HG02763 (cell line): ENCODE measurements around the gene WASF1.

ENCODE experiments used
- ATAC-seq: cut with Tn5 transposase; IDR thresholded peaks from one replicate; pipeline ENCODE4 v1.9.1; 2021; ENCODE audit warnings: mild to moderate bottlenecking, moderate library complexity; ENCODE audit not compliant: unreplicated experiment

Gene WASF1

DNA sequence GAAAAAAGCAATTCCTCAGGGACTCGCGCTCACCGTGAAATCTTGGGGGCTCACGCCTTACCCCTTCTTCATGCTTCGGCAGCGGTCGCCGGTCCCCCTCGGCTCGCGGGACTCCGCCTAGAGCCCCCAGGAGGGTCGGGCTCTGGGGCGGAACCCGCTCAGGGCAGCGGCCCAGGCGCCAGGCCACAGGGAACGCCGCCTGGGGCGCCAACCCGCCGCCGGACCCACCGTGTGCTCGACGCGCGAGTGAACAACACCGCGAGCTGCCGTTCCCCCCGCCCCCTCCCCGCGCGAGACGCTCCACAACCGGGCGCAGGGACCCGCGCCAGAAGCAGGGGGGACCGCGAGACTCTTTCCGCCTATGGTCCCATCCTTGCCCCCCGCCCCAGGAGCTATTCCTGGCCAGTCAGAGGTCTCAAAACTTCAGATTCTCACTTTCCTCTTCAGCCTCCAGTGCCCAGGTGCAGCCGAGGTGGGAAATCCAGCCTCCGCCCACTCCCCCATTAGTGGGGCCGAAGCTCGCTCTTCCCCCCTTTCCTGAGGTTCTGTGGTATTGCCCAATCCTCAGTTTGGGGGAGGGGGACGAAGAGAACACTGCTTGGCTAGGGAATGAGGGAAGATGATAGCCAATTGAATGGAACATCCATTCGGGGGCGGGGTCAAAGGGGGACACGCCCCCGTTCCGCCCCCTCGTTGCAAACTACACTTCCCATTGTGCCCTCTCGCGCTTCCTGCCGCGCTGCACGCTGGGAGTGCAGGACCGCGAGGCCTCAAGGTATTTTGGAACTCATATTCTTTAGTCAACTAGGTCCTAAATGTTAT is at the start of gene WASF1:
Gene WASF1 (minus strand): TSS at position 265 of the 822 bp plus-strand sequence. CDS start 52,069 bp downstream, outside the sequence.
- ATAC-seq = peak; percentile 89

DNA sequence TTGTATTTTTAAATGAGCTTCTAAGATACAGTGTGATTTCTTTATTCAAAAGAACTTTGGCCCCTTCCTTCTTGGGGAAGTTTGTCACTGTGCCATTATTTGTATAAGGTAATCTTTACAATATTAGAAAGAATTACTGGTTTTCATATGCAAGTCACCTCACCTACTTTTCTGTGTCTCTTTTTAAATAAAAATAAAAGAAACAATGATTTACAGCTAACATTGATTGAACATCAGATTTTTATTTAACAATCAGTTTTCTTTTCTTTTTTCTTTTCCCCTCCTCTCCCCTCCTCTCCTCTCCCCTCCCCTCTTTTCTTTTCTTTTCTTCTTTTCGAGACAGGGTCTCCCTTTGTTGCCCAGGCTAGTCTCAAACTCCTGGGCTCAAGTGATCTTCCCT is 46.8 kb upstream of the WASF1 start:
- no peak for ATAC-seq

DNA sequence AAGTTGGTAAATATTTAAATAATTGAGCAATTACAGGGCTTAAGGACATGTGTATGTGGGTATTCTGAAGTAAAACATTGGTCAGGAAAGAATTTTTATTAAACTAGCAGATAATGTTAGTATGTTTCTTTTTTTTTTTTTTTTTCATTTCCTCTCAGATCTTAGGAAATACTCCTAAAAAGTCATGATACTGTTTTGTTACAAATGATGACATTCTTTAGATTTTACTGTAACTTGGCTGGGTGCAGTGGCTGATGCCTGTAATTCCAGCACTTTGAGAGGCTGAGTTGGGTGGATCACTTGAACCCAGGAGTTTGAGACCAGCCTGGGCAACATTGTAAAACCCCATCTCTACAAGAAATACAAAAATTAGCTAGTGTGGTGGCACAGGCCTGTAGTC is 42.3 kb upstream of the WASF1 start:
- ATAC-seq = no peak

DNA sequence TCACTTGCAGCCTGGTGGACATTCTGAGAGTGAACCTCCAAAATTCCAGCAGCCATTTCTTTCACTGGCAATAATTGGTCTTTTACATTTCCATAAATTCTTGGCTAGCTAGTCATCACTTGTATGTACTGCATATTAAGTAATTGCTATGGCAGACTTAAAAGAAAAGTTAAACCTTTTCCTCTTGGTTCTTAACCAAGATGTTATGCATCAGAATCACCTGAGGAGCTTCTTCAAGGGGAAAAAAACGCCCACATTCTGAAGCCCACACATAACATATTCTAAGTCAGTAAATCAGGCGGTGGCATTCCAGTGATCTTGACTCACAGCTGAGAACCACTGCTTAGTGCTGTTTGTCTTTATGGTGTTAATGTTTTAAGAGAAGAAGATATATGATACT is 37.8 kb upstream of the WASF1 start:
- no peak for ATAC-seq

DNA sequence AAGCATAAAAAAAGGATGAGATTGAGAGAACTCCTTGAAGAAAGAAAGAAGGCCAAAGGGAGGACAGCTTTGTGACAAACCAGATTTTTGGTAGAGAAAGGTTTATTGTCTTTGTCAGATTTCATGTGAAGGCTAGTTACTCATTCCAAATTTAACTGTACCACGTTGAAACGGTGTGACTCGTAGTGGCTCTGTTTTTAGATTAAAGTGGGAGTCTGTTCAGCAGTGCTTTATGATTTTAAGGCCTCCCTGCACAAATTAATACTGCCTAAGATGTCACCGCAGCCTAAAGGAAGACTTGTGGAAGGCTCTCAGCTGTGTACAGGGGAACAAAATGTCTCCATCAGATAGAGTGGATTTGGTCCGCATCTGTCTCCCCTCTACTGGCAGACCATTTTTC is 36.7 kb upstream of the WASF1 start:
- ATAC-seq = no peak

DNA sequence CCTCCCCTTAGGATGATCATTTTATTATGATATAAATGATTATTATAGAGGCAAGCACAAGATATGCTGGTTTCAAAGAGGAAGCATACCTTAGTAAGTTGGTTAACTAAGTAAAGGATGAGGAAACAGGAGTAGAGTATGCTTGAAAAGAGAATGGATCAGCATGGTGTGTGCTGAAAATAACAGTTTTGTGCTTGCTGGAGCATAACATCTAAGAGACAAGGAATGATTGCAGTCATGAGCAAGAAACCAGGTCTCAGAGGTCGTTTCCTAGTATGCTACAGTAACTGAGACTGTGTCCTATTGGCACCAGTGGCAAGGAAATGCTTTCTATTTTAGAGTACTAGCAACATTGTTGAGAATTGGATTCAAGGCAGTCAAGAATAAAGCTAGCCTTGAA is 34.9 kb upstream of the WASF1 start:
- no peak for ATAC-seq

DNA sequence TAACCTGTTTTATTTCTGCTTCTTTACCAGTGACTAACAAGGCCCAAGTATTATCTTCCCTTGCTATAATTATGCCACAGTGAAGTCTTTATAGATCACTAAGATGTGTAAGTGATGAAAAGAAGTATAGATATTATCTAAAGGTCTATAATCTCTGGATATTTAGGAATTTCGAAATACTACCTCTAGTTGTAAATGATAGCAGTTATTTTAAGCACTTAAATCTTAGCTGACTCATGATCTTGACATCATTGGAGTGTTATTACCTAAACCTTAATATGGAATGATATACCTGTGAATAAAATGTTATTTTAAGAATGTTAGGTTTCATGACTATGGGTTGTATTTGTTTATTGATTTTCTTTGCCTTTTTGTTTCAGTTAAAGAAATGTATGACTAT is 32.3 kb upstream of the WASF1 start:
- ATAC-seq = no peak

DNA sequence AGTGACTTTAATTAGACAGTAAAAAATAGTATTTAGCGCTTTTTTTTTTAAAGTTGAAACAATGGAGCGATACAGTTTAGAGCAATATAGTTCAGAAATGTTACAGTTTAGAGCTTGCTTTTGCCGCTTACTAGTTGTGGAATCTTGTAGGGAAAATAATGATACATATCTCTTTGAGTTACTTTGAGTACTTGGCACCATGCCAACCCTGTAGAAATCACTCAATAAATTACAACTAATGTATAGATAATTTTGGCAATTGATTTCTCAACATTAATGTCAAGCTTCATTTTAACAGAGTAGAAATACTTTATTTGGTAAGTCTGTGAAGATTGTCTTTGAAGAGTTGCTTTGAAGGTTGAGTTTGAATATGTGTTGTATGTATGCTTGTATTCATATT is 28.2 kb upstream of the WASF1 start:
- no peak for ATAC-seq

DNA sequence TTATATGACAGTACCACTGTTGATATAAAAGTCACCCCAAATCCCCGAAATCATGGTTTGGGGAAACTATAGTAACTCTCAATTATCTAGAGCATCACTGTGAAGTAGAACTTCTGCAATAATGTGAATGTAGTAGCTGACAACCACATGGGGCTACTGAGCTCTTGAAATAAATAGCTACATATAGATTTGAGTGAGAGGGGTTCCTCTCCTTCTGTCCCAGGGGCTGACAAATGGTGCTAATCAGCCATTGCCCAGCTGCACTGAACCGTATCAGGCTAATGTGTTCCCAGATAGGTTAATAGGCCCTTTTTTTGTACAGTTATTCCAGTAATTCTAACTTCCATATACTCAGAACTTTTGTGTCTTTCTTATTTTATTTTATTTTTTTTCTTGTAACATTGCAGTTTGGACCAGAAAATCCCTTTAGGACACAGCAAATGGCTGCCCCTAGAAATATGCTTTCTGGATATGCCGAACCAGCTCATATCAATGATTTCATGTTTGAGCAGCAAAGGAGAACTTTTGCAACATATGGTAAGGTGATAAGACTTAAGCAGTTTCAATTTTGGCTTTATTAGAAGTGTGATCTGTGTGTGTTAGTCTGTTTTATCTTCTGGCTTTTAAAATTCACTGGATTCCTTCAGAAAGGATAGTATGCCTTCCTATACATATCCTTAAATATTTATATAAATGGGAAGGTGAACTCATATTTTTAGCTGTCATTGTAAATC is 21.8 kb upstream of the WASF1 start:
- no peak for ATAC-seq

DNA sequence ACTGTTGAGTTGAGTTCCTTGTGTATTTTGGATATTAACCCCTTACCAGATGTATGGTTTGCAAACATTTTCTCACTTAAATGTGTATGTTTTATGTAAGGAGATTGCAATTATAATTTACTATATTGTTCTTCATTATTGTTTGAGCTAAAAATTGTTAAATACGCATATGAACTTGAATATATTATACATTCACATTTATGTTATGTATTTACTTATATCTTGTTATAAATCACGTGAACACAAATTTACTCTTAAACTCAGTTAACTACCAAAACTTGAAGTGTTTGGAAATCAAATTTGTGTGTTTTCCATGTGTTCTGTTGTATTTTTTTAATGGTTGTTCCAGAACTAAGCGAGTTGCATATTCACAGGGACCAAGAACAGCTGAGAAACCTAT is 19.1 kb upstream of the WASF1 start:
- no peak for ATAC-seq

DNA sequence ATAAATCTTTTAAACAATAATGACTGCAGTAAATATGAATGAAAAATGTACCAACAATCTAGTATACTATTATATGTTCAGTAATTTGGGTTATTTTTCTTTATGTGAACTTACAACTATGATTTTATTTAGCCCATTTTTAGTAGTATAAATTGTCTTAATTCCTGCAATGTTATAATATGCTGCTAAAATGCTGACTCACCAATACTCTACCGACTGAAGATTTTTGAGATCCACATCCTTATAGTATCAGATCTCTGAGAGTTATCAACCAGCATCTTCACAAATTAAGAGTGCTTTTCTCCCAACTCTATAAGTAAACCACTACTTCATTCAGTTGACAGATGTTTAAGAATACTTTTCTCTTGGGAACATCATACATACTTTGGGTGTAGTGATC is 17.4 kb upstream of the WASF1 start:
- ATAC-seq = no peak

DNA sequence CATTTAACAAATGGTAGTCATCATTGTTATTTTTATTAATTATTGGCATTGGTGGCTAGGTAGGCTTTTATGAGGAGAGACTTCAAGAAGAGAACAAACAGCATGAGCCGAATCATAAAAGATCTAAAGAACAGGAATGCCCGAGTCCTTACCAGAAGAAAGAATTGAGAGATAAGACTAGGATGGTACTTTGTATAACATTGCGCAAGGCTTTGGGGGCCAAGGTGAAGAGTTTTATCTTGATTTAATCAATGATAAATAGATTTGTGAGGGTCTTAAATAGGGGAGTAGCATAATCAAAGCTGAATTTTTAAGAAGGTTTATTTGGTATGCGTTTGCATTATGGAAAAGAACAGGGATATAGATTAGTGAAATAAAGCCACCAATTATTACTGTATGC is 16.2 kb upstream of the WASF1 start:
- ATAC-seq = no peak

DNA sequence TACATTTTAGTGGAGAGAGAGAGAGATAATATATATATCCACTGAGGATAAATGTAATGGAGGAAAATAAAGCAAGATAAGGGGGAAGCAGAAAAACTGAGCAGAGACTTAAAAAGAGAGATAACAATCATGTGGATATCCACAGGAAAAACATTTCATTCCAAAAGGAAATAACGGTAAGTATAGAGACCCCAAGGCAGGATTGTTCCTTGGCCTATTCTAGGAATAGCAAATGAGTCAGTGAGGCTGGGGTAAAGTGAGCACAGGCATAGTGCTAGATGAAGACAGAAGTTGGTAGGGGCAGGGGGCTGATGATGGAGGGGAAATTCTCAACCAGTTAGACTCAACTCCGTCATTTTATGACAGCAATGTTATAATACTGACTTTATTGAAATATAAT is 12.0 kb upstream of the WASF1 start:
- no peak for ATAC-seq

DNA sequence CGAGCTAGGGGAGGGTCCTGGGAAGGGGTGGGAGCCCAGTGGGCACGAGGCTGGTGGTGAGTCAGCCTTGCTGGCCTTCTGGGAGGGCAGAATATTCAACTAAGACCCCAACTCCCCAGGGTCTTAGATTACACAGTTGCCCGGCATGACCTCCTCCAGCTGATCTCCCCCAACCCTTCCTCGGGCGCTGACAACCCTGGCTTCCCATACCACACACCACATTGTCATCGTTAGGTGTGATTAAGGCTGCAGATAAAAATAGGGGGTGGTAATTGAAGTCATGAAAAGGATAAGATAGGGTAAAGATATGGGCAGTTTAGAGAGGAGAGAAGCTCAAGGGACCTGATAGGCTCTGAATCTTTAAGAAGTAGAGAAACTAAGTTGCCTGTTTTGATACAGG is 11.3 kb upstream of the WASF1 start:
- ATAC-seq = no peak

DNA sequence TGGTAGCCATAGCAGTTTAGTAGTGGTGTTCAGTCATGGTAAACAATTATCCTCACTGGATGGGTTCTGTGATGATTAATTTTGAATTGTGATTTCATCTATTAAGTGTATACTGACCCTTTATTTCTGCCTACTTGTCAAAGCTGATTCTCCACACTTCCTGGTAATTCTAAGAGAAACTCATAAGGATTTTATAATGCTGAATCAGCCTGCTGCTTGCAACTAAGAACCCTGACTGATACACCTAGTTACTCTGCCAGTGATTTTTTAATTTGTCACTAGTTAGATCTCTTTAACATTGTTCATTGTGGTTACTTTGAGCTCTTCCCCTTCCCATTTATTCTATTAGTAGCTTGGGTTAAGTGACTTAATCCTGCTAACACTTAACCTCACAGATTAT is 9.3 kb upstream of the WASF1 start:
- no peak for ATAC-seq

DNA sequence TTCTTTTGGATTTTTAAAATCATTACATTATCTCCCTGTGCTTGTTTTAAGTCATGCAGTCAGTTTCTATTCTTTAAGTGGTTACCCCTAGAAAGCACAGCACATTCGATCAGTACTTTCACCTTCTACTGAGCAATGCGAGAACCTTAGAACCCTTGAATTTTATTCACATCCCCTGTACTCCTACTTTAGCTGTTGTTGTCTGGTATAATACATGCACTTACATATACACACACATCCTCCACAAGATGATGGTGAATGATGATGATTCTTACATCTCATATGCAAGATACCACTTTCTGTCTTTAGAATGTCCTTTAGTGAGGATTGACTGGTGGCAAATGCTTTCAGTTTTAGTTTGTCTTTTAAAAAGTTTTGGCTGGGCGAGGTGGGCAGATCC is 6.4 kb upstream of the WASF1 start:
- ATAC-seq = peak; percentile 52

DNA sequence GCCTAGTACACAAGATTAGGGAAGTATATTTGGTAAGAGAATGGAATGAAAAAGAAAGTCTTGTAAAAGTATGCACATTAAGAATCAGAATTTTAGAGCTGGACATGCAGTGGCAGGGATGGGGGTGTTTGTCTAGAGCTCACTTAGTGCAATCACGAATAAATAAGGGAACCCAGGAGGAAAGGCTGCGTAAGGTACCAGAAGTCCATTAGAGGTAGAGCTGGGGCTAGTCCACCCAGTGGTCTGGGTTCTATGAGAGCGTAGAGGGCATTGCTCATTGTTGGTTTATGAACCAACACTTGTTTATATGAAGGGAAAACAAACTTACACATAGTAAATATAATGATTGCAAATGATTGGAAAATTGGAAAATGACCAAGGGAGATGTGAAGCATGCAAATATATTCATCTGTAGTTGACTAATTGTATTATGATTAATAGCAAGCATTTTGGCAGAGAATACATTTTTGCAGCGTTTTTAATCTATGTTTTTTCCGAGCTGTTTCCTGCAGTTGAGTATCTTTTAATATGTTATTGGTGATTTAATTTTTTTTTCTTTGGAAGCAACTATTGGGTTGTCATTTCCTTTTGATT is 3.9 kb upstream of the WASF1 start:
- no peak for ATAC-seq

DNA sequence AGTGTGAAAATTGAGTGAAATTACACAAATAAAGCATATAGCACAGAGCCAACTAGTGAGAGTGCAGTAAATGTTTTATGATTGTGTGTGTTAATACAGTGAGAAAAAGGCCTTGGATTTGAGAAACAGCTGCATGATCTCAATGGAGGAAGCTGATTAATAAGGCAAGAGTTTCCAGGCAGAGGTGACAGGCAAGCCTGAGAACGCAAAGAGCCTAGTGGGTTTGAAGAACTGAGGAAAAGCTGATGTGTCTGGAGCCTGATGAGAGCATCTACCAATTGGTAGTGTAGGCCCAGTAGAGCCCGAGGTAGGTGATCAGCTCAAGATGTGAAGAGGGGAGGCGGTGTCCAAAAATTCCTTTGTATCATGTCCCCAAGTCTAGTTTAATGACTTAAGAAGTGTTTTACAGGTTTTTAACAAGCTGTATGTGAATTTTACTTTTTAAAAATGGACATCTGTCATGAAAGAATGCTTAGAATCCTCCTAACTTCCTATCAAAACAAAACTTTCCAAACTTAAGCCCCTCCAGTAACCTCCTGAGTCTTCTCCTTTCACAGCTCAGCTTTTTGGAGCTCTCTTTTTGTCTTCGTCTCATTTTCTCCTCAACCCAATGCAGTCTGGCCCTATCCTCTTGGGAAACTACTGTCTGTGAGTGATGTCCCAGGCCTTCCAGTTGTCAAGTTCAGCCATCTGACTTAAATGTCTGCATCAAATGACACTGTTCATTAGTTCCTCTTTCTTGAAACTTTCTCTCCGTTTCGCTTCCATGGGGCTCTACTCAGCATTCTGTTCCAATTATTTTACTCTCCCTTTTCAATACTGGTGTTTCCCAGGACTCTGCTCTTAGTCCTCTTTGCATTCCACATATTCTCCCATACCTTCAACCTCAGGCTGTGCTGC is 1.9 kb upstream of the WASF1 start:
- ATAC-seq = no peak

DNA sequence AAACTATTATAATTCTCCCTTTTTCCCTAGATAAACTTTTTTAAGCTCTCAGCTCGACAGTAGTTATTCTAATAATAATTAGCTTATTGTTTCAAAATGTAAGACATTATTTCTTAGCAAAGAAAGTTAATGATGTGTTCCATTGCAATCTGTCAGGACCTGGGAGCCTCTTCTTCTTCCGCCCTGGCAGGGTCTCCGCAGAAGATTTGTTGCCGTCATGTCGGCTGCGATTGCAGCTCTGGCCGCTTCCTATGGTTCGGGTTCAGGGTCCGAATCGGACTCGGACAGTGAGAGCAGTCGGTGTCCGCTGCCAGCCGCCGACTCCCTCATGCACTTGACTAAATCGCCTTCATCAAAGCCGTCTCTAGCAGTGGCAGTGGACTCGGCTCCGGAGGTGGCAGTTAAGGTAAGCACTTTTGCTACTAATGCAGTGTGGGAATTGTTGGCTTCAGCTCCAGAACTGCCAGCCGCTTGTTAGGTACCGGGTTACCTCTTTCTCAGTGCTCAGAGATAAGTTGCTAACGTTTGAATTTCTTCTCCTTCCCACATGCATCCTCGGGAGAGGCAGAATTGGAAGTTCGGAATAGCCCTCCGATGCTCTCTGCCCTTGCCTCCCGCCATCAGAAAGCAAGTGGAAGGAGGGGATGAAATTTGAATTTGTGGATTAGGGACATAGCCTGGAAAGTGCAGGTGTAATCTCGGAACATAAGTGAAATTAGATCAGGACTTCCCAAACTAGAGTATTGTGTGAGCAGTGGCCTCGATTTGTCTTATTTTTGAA is 948 bp upstream of the WASF1 start, which contains the start of gene CDC40:
Gene CDC40 (plus strand): TSS at position 200 of the 781 bp plus-strand sequence. CDS start 18 bp downstream, at position 218.
- peak; percentile 53 for ATAC-seq
